ENCODE results near the gene LAMA3.

Gene LAMA3

GRCh38 chr18:23693846-23694245 is 4.6 kb downstream of the LAMA3 start:
- Histone ChIP-seq H3K4me3 (ENCODE audit: low read depth, low read length) (no peak overlapping the region), H3K27ac (no peak overlapping the region), H3K9me3 (ENCODE audit: severe bottlenecking) (no peaks in the 10 kb centered on the region), H3K36me3 (peaks cover 3% of the 10 kb centered on the region), H3K27me3 (ENCODE audit: insufficient read depth, low read depth, severe bottlenecking) (no peaks in the 10 kb centered on the region)
- DNase-seq: no peak
- TF ChIP-seq CTCF (IDR thresholded peaks at IDR 0.05; ENCODE audit: low read depth, low read length): no peak

- no peak for DNase-seq
- no peaks in the 10 kb centered on the region for H3K27me3 ChIP-seq (ENCODE audit: insufficient read depth, low read depth, severe bottlenecking)
- H3K27ac ChIP-seq: no peak overlapping the region
- H3K4me3 ChIP-seq (ENCODE audit: low read depth, low read length): no peak overlapping the region
- TF ChIP-seq CTCF (IDR thresholded peaks at IDR 0.05; ENCODE audit: low read depth, low read length): no peak
- peaks cover 3% of the 10 kb centered on the region for H3K36me3 ChIP-seq
- no peaks in the 10 kb centered on the region for H3K9me3 ChIP-seq (ENCODE audit: severe bottlenecking)
Measured at GRCh38 chr18:23694637-23695430, 5.6 kb downstream of the LAMA3 start.

DNA sequence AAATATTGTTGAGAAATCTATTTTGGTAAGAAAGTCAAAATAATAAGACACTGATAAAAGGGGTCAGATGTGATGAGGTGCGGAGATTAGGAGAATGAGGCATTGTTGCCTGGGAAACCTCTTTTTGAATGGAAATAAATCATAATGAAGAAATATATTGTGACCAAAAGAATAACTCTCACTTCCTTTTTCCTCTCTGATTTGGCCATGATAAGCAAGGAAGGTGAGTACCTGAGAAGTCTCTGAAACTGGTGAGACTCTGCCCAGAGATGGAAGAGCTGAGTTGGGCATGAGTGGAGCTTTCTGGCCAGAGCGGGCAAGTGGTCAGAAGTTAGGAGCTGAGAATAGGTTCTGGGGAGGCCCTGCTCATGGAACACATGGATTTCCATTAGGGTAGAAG is 11.8 kb downstream of the LAMA3 start:
- Histone ChIP-seq H3K27ac (no peak overlapping the region), H3K9me3 (ENCODE audit: severe bottlenecking) (no peaks in the 10 kb centered on the region), H3K4me3 (ENCODE audit: low read depth, low read length) (no peak overlapping the region), H3K27me3 (ENCODE audit: insufficient read depth, low read depth, severe bottlenecking) (no peaks in the 10 kb centered on the region), H3K36me3 (peaks cover 3% of the 10 kb centered on the region)
- no peak for TF ChIP-seq CTCF (IDR thresholded peaks at IDR 0.05; ENCODE audit: low read depth, low read length)
- DNase-seq: no peak

- no peak overlapping the region for H3K4me3 ChIP-seq (ENCODE audit: low read depth, low read length)
- DNase-seq: no peak
- H3K9me3 ChIP-seq (ENCODE audit: severe bottlenecking): no peaks in the 10 kb centered on the region
- no peak overlapping the region for H3K27ac ChIP-seq
- TF ChIP-seq CTCF (IDR thresholded peaks at IDR 0.05; ENCODE audit: low read depth, low read length): no peak
- no peaks in the 10 kb centered on the region for H3K27me3 ChIP-seq (ENCODE audit: insufficient read depth, low read depth, severe bottlenecking)
- peaks cover 3% of the 10 kb centered on the region for H3K36me3 ChIP-seq
Measured at GRCh38 chr18:23701544-23702064, 12.4 kb downstream of the LAMA3 start.

DNA sequence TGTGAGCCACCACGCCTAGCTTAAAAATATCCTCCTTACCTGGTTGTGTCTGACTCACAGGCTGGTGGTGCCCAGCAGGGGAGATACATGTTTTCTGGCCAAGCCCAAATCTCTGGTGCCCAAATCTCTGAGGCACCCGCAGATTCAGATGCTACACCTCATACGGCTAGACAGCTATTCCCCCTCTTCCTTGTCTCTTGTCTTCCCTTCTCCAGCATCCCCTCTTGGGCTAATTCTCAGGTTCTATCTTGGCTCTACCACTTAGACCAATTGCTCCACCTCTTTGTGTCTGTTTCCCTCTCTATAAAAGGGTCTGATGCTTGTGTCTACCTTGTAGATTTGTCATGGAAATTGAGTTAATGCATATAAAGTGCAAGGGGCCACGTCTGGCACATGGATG is 13.4 kb downstream of the LAMA3 start:
- H3K36me3 ChIP-seq: no peaks in the 10 kb centered on the region
- no peak for DNase-seq

More for the DNA sequence above, 13.4 kb downstream of the LAMA3 start:
- no peak overlapping the region for H3K27ac ChIP-seq
- H3K4me3 ChIP-seq (ENCODE audit: low read depth, low read length): no peak overlapping the region
- H3K27me3 ChIP-seq (ENCODE audit: insufficient read depth, low read depth, severe bottlenecking): no peaks in the 10 kb centered on the region
- H3K9me3 ChIP-seq (ENCODE audit: severe bottlenecking): no peaks in the 10 kb centered on the region
- TF ChIP-seq CTCF (IDR thresholded peaks at IDR 0.05; ENCODE audit: low read depth, low read length): no peak

All from WERI-Rb-1 (cell line).